ENCODE data around the gene LRRC3.
"Not testable (repeated sequence)": the region's sequence is repeated elsewhere in the genome, so short reads cannot be mapped to it uniquely, and the experiment has no call there.

The LRRC3 gene

GRCh38 chr21:44498280-44499210 is 43.2 kb downstream of the LRRC3 start:
- no peak for DNase-seq

GRCh38 chr21:44499211-44499560 is 43.9 kb downstream of the LRRC3 start:
- no peak for DNase-seq

GRCh38 chr21:44499631-44500030 is 44.3 kb downstream of the LRRC3 start:
- no peak for DNase-seq

GRCh38 chr21:44500111-44500510 is 44.8 kb downstream of the LRRC3 start:
- no peak for DNase-seq

GRCh38 chr21:44502171-44502958 is 47.1 kb downstream of the LRRC3 start:
- DNase-seq, result no peak

GRCh38 chr21:44503006-44503889 is 47.9 kb downstream of the LRRC3 start:
- DNase-seq, result not testable (repeated sequence)

GRCh38 chr21:44503901-44504399 is 48.6 kb downstream of the LRRC3 start:
- DNase-seq, result no peak

GRCh38 chr21:44505673-44506278 is 50.5 kb downstream of the LRRC3 start:
- no peak for DNase-seq

- no peak for DNase-seq
These were observed 51.3 kb downstream of the LRRC3 start for GRCh38 chr21:44506279-44507255.

- DNase-seq, result no peak
These were observed 52.5 kb downstream of the LRRC3 start for GRCh38 chr21:44507673-44508425.

- no peak for DNase-seq
These were observed 53.1 kb downstream of the LRRC3 start for GRCh38 chr21:44508426-44508710.

- no peak for DNase-seq
These were observed 53.6 kb downstream of the LRRC3 start for GRCh38 chr21:44508711-44509445.

- DNase-seq, result no peak
These were observed 54.2 kb downstream of the LRRC3 start for GRCh38 chr21:44509539-44509938.

- no peak for DNase-seq
These were observed 54.8 kb downstream of the LRRC3 start for GRCh38 chr21:44510109-44510507.

- DNase-seq, result peak; percentile 19
These were observed 55.4 kb downstream of the LRRC3 start for GRCh38 chr21:44510508-44511218.

- DNase-seq, result no peak
These were observed 56.1 kb downstream of the LRRC3 start for GRCh38 chr21:44511219-44511937.
